Pancreas (tissue), 10 donors: ENCODE measurements around the gene C6orf47. TPM values are rescaled to one million over a fixed set of nuclear protein-coding genes. Genes with fewer than 3 reads are reported as not detected.

Experiments
- ATAC-seq, 4 donors: fragments of 200-7000 bp; cut with Tn5 transposase; one replicate each; pipeline versions ENCODE4 v1.8.0 to v1.9.1; 2020; ENCODE audit warnings: mild to moderate bottlenecking in 4 of 4, moderate library complexity in 4 of 4
- DNase-seq, 6 donors: peaks; one replicate each; pipeline ENCODE4 v3.0.0-alpha.2; 2020
- FAIRE-seq: peaks from 2 replicates; lab custom pipeline; 2012; peaks lifted over from hg19 to GRCh38; lab: Jason Lieb, UNC
- H3K27ac ChIP-seq, 4 donors: fragments of 200-600 bp; sonication (generic); 1 replicate in 3 of 4; 2 replicates in 1 of 4; pipeline versions ENCODE4 v1.5.0 to v1.8.0; 2020
- H3K27me3 ChIP-seq, 4 donors: fragments of 200-600 bp; one replicate each; pipeline ENCODE4 v1.8.0; 2021
- H3K36me3 ChIP-seq, 3 donors: fragments of 200-600 bp; sonication (generic) in 1 of 3; one replicate each; pipeline versions ENCODE4 v1.5.0 to v1.8.0; 2020 to 2021
- H3K4me1 ChIP-seq, 3 donors: fragments of 200-600 bp; one replicate each; pipeline ENCODE4 v1.8.0; 2021
- H3K4me3 ChIP-seq, 4 donors: fragments of 200-600 bp; sonication (generic) in 2 of 4; one replicate each; pipeline versions ENCODE4 v1.5.0 to v1.8.0; 2020 to 2021
- H3K9me3 ChIP-seq, 4 donors: fragments of 200-600 bp; one replicate each; pipeline ENCODE4 v1.8.0; 2021
- WGBS, 2 donors: extraction: QIAGEN DNeasy Blood & Tissue Kit; methylation state at CpG; one replicate each; pipeline ENCODE4 v1.1.7; 2013; 5-methylcytosine and 5-hydroxymethylcytosine counted together
- intact Hi-C, 3 donors: fragments of 100-400 bp; cut with DNase I; formaldehyde crosslinking; loops; one replicate each; pipeline versions ENCODE4 v1.11.1 to v1.14.2; 2022
- polyA plus RNA-seq, 2 donors: library from polyadenylated mRNA; stranded (reverse); fragments of 200-250 nt; gene quantifications; one replicate each; pipeline ENCODE4 v1.2.3, GENCODE V29; 2013
- total RNA-seq, 6 donors: library from RNA; stranded (reverse); fragmentation: NEBNext Ultra II Directional in 4 of 6; extraction: Animal tissue kit (Norgen Biotek cat#: 25700) in 4 of 6; gene quantifications; one replicate each; pipeline versions ENCODE4 v1.2.1 to v1.2.4, GENCODE V29; 2021 to 2023
- TF ChIP-seq, protein P1 (sequence below), 4 donors: fragments of 200-600 bp; sonication (generic) in 3 of 4; IDR thresholded peaks; one replicate each; pipeline versions ENCODE4 v1.5.0 to v1.8.0; 2021; ENCODE audit warnings: antibody characterized with exemption in 4 of 4
- donor health status: healthy with polysubstance abuse.
- donor health status: DM: no; HTN: no; CAD: no; lungs with moderate emphysema.
- donor health status: DM: no; HTN: no; CAD: no.
- donor health status: control.
- donor health status: control.
- donor health status: Bipolar disorder and iron deficiency.
- donor health status: DM: yes; HTN: yes; CAD: no.
- donor health status: DM: no; HTN: no; CAD: no.
- donor health status: DM: no; HTN: no; CAD: no.
- donor health status: DM: yes; HTN: yes; CAD: no.

The C6orf47 gene
- total and polyA plus RNA-seq, 8 donors: 6.9 to 12.0 (median 9.5) TPM

DNA sequence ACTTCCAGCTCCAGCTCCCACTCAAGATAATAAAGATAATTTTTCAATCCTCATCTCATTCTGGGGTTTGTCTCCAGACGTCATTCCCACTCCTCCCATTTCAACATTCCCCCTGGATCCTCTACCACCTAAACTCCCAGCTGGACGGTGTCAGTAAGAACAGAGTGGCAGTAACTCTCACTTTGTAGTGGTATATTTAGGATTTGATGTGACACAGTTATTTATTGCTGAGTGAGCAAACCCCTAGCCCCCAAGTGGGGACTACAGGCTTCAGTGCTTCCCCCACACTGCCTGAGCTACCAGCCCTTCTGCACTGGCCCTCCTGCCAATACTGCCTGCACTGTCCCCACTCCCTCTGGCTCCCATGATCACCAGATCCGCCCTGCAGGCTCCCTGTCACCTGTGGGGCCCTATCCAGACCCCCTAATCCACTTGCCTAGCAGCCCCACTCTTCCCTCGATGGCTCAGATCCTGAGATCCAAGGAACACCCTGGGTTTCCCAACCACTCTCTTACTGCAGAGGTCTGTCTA, 2.4 kb downstream of the C6orf47 start:
- Histone ChIP-seq H3K27me3 (no peaks in the 10 kb centered on the region), H3K9me3 (no peaks in the 10 kb centered on the region), H3K4me1 (peaks cover 10 to 24% (median 17%) of the 10 kb centered on the region in 3 donors), H3K36me3 (no peaks in the 10 kb centered on the region), H3K4me3 (peak overlapping the region in 1 of 4 donors; percentile 66), H3K27ac (no peak overlapping the region)
- DNase-seq (no peak), ATAC-seq (no peak), FAIRE-seq (no peak)
- WGBS, 2 donors: 72 to 79% methylated on average over 4 of the region's 4 CpGs
- intact Hi-C loops: no loop called here
- TF ChIP-seq, protein P1, sequence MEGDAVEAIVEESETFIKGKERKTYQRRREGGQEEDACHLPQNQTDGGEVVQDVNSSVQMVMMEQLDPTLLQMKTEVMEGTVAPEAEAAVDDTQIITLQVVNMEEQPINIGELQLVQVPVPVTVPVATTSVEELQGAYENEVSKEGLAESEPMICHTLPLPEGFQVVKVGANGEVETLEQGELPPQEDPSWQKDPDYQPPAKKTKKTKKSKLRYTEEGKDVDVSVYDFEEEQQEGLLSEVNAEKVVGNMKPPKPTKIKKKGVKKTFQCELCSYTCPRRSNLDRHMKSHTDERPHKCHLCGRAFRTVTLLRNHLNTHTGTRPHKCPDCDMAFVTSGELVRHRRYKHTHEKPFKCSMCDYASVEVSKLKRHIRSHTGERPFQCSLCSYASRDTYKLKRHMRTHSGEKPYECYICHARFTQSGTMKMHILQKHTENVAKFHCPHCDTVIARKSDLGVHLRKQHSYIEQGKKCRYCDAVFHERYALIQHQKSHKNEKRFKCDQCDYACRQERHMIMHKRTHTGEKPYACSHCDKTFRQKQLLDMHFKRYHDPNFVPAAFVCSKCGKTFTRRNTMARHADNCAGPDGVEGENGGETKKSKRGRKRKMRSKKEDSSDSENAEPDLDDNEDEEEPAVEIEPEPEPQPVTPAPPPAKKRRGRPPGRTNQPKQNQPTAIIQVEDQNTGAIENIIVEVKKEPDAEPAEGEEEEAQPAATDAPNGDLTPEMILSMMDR (IDR thresholded peaks at IDR 0.05): no peak

DNA sequence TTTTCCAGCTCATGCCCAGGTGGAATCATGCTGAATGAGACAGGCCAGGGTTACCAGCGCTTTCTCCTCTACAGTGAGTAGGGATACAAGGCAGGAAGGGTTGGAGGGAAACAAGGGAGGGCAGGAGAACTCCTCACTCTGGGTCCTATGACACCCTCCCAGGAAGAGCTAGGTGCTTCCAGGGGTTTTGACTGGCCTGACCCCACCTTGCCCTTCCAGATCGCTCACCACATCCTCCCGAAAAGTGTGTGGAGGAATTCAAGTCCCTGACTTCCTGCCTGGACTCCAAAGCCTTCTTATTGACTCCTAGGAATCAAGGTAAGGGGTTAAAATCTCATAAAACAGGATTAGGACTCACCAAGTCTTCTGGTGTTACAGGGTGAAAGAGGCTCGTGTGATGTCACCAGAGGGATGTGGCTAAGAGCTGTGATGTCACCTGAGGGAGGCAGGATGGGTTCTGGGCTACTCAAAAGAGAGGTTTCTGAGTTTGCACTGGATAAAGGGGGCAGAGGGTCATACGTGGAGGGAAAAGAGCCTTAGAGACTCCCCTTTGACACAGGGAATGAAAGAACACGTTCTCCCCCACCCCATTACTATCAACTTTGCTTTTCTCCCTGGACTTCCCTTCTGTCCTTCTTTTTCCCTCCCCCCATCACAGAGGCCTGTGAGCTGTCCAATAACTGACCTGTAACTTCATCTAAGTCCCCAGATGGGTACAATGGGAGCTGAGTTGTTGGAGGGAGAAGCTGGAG, 3.0 kb downstream of the C6orf47 start:
- FAIRE-seq: no peak
- intact Hi-C loops: no loop called here
- Histone ChIP-seq H3K4me1 (peaks cover 6 to 22% (median 16%) of the 10 kb centered on the region in 3 donors), H3K27me3 (no peaks in the 10 kb centered on the region), H3K9me3 (no peaks in the 10 kb centered on the region), H3K27ac (no peak overlapping the region), H3K4me3 (no peak overlapping the region), H3K36me3 (no peaks in the 10 kb centered on the region)
- DNase-seq: no peak
- 76 to 84% methylated on average over 6 of the region's 6 CpGs for WGBS, 2 donors
- TF ChIP-seq, protein P1 (IDR thresholded peaks at IDR 0.05): no peak
- no peak for ATAC-seq

- no peaks in the 10 kb centered on the region for H3K27me3 ChIP-seq
- WGBS, 2 donors: 51 to 56% methylated on average over 8 of the region's 8 CpGs
- H3K4me3 ChIP-seq: no peak within 1 kb of the TSS
- intact Hi-C loops: no loop called here
- no peak for DNase-seq
- TF ChIP-seq, protein P1 (IDR thresholded peaks at IDR 0.05): no peak
- peaks cover 14 to 29% (median 16%) of the 10 kb centered on the region in 3 donors for H3K4me1 ChIP-seq
- ATAC-seq: no peak
- H3K27ac ChIP-seq: no peak within 1 kb of the TSS
- H3K9me3 ChIP-seq: no peaks in the 10 kb centered on the region
- H3K36me3 ChIP-seq: no peaks in the 10 kb centered on the region
- no peak for FAIRE-seq
Observed at GRCh38 chr6:31655349-31656237, 5.0 kb downstream of the C6orf47 start, which contains the start of gene APOM. Gene APOM (plus strand): TSS chr6:31655894. CDS start chr6:31655967, 73 bp downstream.

DNA sequence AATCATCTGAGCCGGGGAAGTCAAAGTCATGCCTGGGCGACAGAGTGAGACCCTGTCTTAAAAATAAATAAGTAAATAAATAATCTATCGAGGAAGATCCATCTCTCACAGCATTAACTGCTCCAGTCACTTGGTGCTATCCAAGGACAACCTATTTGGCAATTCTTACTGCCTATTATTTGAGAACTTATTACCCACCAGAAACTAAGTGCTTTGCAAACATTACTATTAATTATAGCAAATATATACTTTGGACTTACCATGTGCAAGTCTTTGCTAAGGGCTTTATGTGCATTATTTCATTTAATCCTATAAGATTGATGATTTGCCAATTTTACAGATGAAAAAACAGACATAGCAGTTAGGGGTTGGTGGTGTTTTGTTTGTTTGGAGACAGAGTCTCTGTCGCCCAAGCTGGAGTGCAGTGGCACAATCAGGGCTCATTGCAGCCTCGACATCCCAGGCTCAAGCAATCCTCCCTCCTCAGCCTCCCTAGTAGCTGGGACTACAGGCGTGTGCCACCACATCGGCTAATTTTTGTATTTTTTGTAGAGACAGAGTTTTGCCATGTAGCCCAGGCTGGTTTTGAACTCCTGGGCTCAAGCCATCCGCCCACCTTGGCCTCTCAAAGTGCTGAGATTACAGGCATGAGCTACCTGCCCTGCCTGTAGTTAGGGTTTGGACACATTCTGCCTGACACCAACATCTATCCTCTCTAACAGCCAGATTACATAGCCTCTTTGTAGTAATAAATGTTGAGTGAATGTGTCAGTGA, 5.8 kb downstream of the C6orf47 start:
- H3K4me3 ChIP-seq: no peak overlapping the region
- FAIRE-seq (no peak), ATAC-seq (no peak), DNase-seq (no peak)
- H3K36me3 ChIP-seq: no peaks in the 10 kb centered on the region
- no peak overlapping the region for H3K27ac ChIP-seq
- no peaks in the 10 kb centered on the region for H3K9me3 ChIP-seq
- TF ChIP-seq, protein P1 (IDR thresholded peaks at IDR 0.05): no peak
- H3K4me1 ChIP-seq: peaks cover 16 to 32% (median 22%) of the 10 kb centered on the region in 3 donors
- 86 to 89% methylated on average over 8 of the region's 8 CpGs for WGBS, 2 donors
- no peaks in the 10 kb centered on the region for H3K27me3 ChIP-seq
- intact Hi-C loops: no loop called here
